Left lung (tissue), 10 donors: Measurements from ENCODE around the gene CACNG8. TPM values are rescaled to one million over a fixed set of nuclear protein-coding genes. Genes with fewer than 3 reads are reported as not detected.

Experiments used
- ATAC-seq: fragments of 200-7000 bp; cut with Tn5 transposase; one replicate; pipeline ENCODE4 v1.9.1; 2020; ENCODE audit warnings: moderate library complexity
- DNase-seq, 4 donors: peaks; one replicate each; pipeline ENCODE4 v3.0.0-alpha.2; 2013 to 2020
- H3K27ac ChIP-seq, 2 donors: fragments of 200-600 bp; sonication (generic) in 1 of 2; one replicate each; pipeline versions ENCODE4 v1.5.0 to v1.8.0; 2020 to 2021
- H3K27me3 ChIP-seq, 2 donors: fragments of 200-600 bp; sonication (generic) in 1 of 2; one replicate each; pipeline versions ENCODE4 v1.5.0 to v1.8.0; 2020 to 2021
- H3K36me3 ChIP-seq, 2 donors: fragments of 200-600 bp; sonication (generic) in 1 of 2; one replicate each; pipeline versions ENCODE4 v1.5.0 to v1.8.0; 2020 to 2021
- H3K4me1 ChIP-seq, 2 donors: fragments of 200-600 bp; one replicate each; pipeline ENCODE4 v1.8.0; 2021
- H3K4me3 ChIP-seq, 2 donors: fragments of 200-600 bp; sonication (generic) in 1 of 2; one replicate each; pipeline versions ENCODE4 v1.5.0 to v1.8.0; 2020 to 2021; ENCODE audit warnings: mild to moderate bottlenecking in 1 of 2
- H3K9me3 ChIP-seq, 2 donors: fragments of 200-600 bp; sonication (generic) in 1 of 2; one replicate each; pipeline versions ENCODE4 v1.5.0 to v1.8.0; 2020 to 2021
- intact Hi-C, 2 donors: fragments of 100-400 bp; cut with DNase I; formaldehyde crosslinking; loops; one replicate each; pipeline versions ENCODE4 v1.11.2 to v1.14.2; 2022
- polyA plus RNA-seq, 6 donors: library from polyadenylated mRNA; unstranded; fragments of 120-200 nt; gene quantifications; one replicate each; pipeline ENCODE4 v1.2.1, GENCODE V29; 2013; ENCODE audit not compliant: insufficient read length in 6 of 6
- total RNA-seq, 2 donors: library from RNA; stranded (reverse); fragmentation: NEBNext Ultra II Directional; extraction: Animal tissue kit (Norgen Biotek cat#: 25700); gene quantifications; one replicate each; pipeline ENCODE4 v1.2.1, GENCODE V29; 2021
- TF ChIP-seq, protein P1 (sequence below), 2 donors: fragments of 200-600 bp; sonication (generic) in 1 of 2; IDR thresholded peaks; one replicate each; pipeline versions ENCODE4 v1.5.0 to v1.8.0; 2021; ENCODE audit warnings: antibody characterized with exemption in 2 of 2
- donor health status: DM: no; HTN: yes; CAD: no.
- donor health status: DM: no; HTN: no; CAD: no.

The CACNG8 gene
- total and polyA plus RNA-seq, 8 donors = 0.03 to 0.15 (median 0.08) TPM; not detected in 1

DNA sequence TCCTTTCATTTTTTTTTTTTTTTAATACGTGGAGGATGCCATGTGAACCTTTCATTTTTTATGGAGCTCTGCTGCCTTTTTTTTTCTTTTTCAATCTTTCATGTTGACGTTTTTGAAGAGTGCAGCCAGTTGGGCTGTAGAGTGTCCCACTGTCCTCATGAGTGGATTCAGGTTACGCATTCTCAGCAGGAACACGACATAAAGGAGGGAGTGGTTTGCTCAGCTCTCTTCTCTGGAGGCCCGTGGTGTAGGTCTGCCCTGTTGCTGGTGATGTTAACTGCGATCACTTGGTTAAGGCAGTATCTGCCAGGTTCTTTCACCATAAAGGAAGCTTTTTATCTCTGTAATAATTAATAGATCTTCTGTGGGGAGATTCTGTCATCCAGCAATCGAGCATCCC is 26.7 kb upstream of the CACNG8 start:
- Histone ChIP-seq H3K4me1 (no peaks in the 10 kb centered on the region), H3K4me3 (no peak overlapping the region), H3K36me3 (no peaks in the 10 kb centered on the region), H3K9me3 (no peaks in the 10 kb centered on the region), H3K27me3 (peaks cover 0 to 65% of the 10 kb centered on the region in 2 donors), H3K27ac (no peak overlapping the region)
- TF ChIP-seq, protein P1, sequence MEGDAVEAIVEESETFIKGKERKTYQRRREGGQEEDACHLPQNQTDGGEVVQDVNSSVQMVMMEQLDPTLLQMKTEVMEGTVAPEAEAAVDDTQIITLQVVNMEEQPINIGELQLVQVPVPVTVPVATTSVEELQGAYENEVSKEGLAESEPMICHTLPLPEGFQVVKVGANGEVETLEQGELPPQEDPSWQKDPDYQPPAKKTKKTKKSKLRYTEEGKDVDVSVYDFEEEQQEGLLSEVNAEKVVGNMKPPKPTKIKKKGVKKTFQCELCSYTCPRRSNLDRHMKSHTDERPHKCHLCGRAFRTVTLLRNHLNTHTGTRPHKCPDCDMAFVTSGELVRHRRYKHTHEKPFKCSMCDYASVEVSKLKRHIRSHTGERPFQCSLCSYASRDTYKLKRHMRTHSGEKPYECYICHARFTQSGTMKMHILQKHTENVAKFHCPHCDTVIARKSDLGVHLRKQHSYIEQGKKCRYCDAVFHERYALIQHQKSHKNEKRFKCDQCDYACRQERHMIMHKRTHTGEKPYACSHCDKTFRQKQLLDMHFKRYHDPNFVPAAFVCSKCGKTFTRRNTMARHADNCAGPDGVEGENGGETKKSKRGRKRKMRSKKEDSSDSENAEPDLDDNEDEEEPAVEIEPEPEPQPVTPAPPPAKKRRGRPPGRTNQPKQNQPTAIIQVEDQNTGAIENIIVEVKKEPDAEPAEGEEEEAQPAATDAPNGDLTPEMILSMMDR (IDR thresholded peaks at IDR 0.05) = no peak
- ATAC-seq (no peak), DNase-seq (no peak)
- intact Hi-C loops = no loop called here

DNA sequence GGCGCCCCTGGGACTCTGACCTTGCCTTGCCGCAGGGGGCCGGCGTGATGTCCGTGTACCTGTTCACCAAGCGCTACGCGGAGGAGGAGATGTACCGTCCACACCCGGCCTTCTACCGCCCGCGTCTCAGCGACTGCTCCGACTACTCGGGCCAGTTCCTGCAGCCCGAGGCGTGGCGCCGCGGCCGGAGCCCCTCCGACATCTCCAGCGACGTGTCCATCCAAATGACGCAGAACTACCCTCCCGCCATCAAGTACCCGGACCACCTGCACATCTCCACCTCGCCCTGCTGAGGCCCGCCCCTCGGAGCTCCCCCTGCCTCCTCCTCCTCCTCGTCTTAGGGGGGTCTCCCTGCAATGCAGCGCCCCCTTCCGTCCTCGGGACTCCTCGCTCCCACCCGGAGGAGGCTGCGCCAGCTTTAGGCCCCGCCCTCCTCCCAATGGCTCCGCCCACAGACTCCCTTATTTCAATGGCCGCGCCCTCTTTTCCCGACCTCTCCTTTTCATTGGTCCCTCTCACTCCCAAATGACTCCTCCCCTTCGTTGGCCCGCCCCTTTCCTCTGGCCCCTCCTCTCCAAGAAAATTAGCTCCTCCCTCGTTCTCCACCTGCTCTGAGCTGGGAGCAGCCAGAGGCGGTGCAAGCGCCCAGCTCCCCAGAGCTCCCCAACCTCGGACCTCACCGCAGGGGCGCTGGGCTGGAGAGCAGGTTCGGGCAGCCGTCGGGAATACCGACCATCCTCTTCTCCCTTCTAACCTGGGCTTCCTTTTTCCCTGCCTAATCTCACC is 20.5 kb upstream of the CACNG8 start:
- TF ChIP-seq, protein P1 (IDR thresholded peaks at IDR 0.05) = no peak
- ATAC-seq (no peak), DNase-seq (no peak)
- intact Hi-C loops = no loop called here
- no peaks in the 10 kb centered on the region for H3K36me3 ChIP-seq
- H3K27me3 ChIP-seq = peaks cover 29 to 86% of the 10 kb centered on the region in 2 donors
- H3K4me3 ChIP-seq = no peak overlapping the region
- no peak overlapping the region for H3K27ac ChIP-seq
- H3K9me3 ChIP-seq = no peaks in the 10 kb centered on the region
- H3K4me1 ChIP-seq = no peaks in the 10 kb centered on the region

DNA sequence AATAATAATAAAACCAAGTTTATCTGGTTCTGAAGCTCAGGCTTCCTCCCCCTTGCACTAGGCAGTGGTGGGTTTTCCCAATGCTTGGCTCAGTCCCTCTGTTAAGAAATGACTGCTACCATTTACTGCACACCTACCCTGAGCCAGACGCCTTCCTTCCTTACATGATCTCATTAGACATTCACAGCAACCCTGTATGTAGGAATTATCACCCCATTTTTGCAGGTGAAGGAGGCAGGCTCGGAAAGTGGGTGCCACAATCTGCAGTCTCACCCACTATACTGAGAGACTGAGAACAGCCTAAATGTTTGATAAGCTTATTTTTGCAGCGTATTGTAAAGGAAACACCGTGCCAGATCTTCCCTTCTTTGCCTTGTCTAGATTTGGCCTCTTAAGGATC is 18.3 kb upstream of the CACNG8 start:
- Histone ChIP-seq H3K27me3 (peaks cover 29 to 94% of the 10 kb centered on the region in 2 donors), H3K36me3 (no peaks in the 10 kb centered on the region), H3K27ac (no peak overlapping the region), H3K4me1 (no peaks in the 10 kb centered on the region), H3K9me3 (no peaks in the 10 kb centered on the region), H3K4me3 (no peak overlapping the region)
- intact Hi-C loops = no loop called here
- no peak for DNase-seq
- TF ChIP-seq, protein P1 (IDR thresholded peaks at IDR 0.05) = no peak
- no peak for ATAC-seq

DNA sequence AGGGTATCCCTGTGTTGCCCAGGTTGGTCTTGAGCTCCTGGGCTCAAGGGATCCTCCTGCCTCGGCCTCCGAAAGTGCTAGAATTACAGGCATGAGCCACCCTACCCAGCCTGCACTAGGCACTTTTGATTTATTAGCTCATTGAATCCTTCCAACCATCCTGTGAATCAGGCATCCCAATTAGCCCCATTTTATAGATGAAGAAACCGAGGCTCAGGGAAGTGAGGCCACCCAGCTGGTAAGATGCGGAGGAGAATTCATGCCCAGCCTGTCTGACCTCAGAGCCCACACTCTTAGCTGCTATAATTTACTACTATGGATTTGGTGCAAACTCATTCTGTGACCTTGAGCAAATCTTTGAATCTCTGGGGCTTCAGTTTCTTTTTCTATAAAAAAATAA is 17.8 kb upstream of the CACNG8 start:
- Histone ChIP-seq H3K27me3 (peaks cover 29 to 94% of the 10 kb centered on the region in 2 donors), H3K4me3 (no peak overlapping the region), H3K27ac (no peak overlapping the region), H3K4me1 (no peaks in the 10 kb centered on the region), H3K36me3 (no peaks in the 10 kb centered on the region), H3K9me3 (no peaks in the 10 kb centered on the region)
- no peak for DNase-seq
- no peak for ATAC-seq
- TF ChIP-seq, protein P1 (IDR thresholded peaks at IDR 0.05) = no peak
- intact Hi-C loops = no loop called here

DNA sequence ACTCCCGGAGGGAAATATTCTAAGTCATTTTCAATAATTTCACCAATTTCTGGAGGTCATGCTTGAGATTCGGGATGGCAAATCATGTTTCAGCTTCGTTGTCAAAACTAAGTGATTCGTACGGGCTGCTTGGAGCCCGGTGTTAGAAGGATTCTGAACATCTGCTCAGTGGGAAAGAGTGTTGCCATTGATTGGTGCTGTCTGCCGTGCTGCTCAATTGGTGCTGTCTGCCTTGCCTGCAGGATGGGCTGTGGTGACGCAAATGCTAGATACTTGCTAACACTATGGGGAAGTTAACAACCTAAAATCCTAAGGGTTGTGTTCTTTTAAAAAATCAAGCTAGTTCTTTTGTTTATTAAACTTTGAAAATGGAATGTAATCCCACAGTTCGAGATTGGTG is 17.3 kb upstream of the CACNG8 start:
- ATAC-seq = no peak
- Histone ChIP-seq H3K4me1 (no peaks in the 10 kb centered on the region), H3K4me3 (no peak overlapping the region), H3K36me3 (no peaks in the 10 kb centered on the region), H3K27ac (no peak overlapping the region), H3K9me3 (no peaks in the 10 kb centered on the region), H3K27me3 (peaks cover 29 to 92% of the 10 kb centered on the region in 2 donors)
- TF ChIP-seq, protein P1 (IDR thresholded peaks at IDR 0.05) = no peak
- intact Hi-C loops = no loop called here
- DNase-seq = peak in 1 of 4 donors; percentile 15
